OCI-LY1 (cell line): ENCODE measurements around the gene OPA1.

Experiments
- CTCF ChIP-seq: fragments of 200-600 bp; sonication (generic), shearing (Covaris generic); IDR thresholded peaks from 2 replicates; pipeline ENCODE4 v1.5.1; 2017; ENCODE audit warnings: mild to moderate bottlenecking, antibody characterized with exemption, low read length, moderate library complexity, mixed read lengths
- EZH2 ChIP-seq: fragments of 200-600 bp; sonication (generic), shearing (Covaris generic); IDR thresholded peaks from 2 replicates; pipeline ENCODE4 v1.8.0; 2017; ENCODE audit warnings: borderline replicate concordance, mixed run types, mild to moderate bottlenecking, antibody characterized with exemption, low read length, moderate library complexity, mixed read lengths

- TF ChIP-seq CTCF: no peak
- no peak for TF ChIP-seq EZH2
Observed at GRCh38 chr3:193673845-193674244, 80.8 kb downstream of the OPA1 start.
